HEK293 (cell line): ENCODE results near the gene ZDHHC8.

Source experiments
- YY1 ChIP-seq: fragments of 450-650 bp; formaldehyde crosslinking; IDR thresholded peaks from 2 replicates; pipeline ENCODE4 v1.5.1; 2018; ENCODE audit warnings: missing biosample characterization, missing genetic modification characterization
- ZNF239 ChIP-seq: fragments of 450-650 bp; formaldehyde crosslinking; IDR thresholded peaks from 2 replicates; pipeline ENCODE4 v1.5.1; 2016; ENCODE audit warnings: missing biosample characterization, missing genetic modification characterization
- ZNF24 ChIP-seq: fragments of 450-650 bp; formaldehyde crosslinking; IDR thresholded peaks from 2 replicates; pipeline ENCODE4 v1.5.1; 2016; ENCODE audit warnings: missing biosample characterization, missing genetic modification characterization
- ZNF292 ChIP-seq: fragments of 450-650 bp; formaldehyde crosslinking; IDR thresholded peaks from 2 replicates; pipeline ENCODE4 v1.5.1; 2016; ENCODE audit warnings: low read depth, missing biosample characterization, missing genetic modification characterization, borderline replicate concordance
- ZNF837 ChIP-seq: fragments of 450-650 bp; formaldehyde crosslinking; IDR thresholded peaks from 2 replicates; pipeline ENCODE4 v1.5.1; 2016; ENCODE audit warnings: missing biosample characterization, missing genetic modification characterization
- ZSCAN16 ChIP-seq: fragments of 450-650 bp; formaldehyde crosslinking; IDR thresholded peaks from 2 replicates; pipeline ENCODE4 v1.5.1; 2016; ENCODE audit warnings: missing biosample characterization, missing genetic modification characterization
- TF ChIP-seq, protein P1 (sequence below): fragments of 450-650 bp; formaldehyde crosslinking; IDR thresholded peaks from 2 replicates; pipeline ENCODE4 v1.5.1; 2016; ENCODE audit warnings: missing biosample characterization, missing genetic modification characterization, low read depth
- TF ChIP-seq, protein P2 (sequence below): fragments of 450-650 bp; formaldehyde crosslinking; IDR thresholded peaks from 2 replicates; pipeline ENCODE4 v1.5.1; 2016; ENCODE audit warnings: missing biosample characterization, missing genetic modification characterization
- TF ChIP-seq, protein P3 (sequence below): fragments of 450-650 bp; formaldehyde crosslinking; IDR thresholded peaks from 2 replicates; pipeline ENCODE4 v1.5.1; 2016; ENCODE audit warnings: missing biosample characterization, missing genetic modification characterization
- TF ChIP-seq, protein P4 (sequence below): fragments of 450-650 bp; formaldehyde crosslinking; IDR thresholded peaks from 2 replicates; pipeline ENCODE4 v1.5.1; 2016; ENCODE audit warnings: missing biosample characterization, missing genetic modification characterization
- TF ChIP-seq, protein P5 (sequence below): fragments of 450-650 bp; formaldehyde crosslinking; IDR thresholded peaks from 2 replicates; pipeline ENCODE4 v1.5.1; 2017; ENCODE audit warnings: missing biosample characterization, missing genetic modification characterization

DNA sequence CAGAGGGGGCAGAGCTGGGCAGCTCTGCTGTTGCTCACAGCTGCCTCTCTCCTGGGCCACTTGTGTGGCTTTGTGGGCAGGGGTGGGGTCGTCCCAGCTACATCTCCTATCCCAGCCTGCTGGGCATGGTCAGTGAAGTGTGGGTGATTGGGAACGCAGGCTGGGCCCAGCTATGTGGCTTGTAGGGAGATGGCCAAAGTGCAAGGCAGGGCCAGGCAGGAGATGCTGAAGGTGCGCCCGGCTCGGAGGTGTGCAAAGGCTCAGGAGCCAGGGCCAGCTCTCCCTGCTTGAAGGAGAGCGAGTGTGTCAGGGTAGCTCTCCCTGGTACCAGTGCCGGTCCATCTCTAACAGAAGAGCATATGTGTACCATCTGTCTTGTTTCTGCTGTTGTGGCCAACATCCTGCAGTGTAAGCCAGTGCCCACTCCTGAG is 24.1 kb upstream of the ZDHHC8 start:
- TF ChIP-seq YY1 (tag by site-specific recombination), result no peak
- no peak for TF ChIP-seq ZSCAN16 (tag by site-specific recombination)
- TF ChIP-seq, protein P1, sequence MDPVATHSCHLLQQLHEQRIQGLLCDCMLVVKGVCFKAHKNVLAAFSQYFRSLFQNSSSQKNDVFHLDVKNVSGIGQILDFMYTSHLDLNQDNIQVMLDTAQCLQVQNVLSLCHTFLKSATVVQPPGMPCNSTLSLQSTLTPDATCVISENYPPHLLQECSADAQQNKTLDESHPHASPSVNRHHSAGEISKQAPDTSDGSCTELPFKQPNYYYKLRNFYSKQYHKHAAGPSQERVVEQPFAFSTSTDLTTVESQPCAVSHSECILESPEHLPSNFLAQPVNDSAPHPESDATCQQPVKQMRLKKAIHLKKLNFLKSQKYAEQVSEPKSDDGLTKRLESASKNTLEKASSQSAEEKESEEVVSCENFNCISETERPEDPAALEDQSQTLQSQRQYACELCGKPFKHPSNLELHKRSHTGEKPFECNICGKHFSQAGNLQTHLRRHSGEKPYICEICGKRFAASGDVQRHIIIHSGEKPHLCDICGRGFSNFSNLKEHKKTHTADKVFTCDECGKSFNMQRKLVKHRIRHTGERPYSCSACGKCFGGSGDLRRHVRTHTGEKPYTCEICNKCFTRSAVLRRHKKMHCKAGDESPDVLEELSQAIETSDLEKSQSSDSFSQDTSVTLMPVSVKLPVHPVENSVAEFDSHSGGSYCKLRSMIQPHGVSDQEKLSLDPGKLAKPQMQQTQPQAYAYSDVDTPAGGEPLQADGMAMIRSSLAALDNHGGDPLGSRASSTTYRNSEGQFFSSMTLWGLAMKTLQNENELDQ, result no peak
- TF ChIP-seq ZNF239 (tag by site-specific recombination), result no peak
- TF ChIP-seq ZNF837 (tag by site-specific recombination), result no peak
- TF ChIP-seq, protein P2, sequence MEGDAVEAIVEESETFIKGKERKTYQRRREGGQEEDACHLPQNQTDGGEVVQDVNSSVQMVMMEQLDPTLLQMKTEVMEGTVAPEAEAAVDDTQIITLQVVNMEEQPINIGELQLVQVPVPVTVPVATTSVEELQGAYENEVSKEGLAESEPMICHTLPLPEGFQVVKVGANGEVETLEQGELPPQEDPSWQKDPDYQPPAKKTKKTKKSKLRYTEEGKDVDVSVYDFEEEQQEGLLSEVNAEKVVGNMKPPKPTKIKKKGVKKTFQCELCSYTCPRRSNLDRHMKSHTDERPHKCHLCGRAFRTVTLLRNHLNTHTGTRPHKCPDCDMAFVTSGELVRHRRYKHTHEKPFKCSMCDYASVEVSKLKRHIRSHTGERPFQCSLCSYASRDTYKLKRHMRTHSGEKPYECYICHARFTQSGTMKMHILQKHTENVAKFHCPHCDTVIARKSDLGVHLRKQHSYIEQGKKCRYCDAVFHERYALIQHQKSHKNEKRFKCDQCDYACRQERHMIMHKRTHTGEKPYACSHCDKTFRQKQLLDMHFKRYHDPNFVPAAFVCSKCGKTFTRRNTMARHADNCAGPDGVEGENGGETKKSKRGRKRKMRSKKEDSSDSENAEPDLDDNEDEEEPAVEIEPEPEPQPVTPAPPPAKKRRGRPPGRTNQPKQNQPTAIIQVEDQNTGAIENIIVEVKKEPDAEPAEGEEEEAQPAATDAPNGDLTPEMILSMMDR (tag by site-specific recombination), result no peak
- TF ChIP-seq, protein P3, sequence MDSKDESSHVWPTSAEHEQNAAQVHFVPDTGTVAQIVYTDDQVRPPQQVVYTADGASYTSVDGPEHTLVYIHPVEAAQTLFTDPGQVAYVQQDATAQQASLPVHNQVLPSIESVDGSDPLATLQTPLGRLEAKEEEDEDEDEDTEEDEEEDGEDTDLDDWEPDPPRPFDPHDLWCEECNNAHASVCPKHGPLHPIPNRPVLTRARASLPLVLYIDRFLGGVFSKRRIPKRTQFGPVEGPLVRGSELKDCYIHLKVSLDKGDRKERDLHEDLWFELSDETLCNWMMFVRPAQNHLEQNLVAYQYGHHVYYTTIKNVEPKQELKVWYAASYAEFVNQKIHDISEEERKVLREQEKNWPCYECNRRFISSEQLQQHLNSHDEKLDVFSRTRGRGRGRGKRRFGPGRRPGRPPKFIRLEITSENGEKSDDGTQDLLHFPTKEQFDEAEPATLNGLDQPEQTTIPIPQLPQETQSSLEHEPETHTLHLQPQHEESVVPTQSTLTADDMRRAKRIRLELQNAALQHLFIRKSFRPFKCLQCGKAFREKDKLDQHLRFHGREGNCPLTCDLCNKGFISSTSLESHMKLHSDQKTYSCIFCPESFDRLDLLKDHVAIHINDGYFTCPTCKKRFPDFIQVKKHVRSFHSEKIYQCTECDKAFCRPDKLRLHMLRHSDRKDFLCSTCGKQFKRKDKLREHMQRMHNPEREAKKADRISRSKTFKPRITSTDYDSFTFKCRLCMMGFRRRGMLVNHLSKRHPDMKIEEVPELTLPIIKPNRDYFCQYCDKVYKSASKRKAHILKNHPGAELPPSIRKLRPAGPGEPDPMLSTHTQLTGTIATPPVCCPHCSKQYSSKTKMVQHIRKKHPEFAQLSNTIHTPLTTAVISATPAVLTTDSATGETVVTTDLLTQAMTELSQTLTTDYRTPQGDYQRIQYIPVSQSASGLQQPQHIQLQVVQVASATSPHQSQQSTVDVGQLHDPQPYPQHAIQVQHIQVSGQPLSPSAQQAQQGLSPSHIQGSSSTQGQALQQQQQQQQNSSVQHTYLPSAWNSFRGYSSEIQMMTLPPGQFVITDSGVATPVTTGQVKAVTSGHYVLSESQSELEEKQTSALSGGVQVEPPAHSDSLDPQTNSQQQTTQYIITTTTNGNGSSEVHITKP (tag by site-specific recombination), result no peak
- no peak for TF ChIP-seq ZNF292 (tag by site-specific recombination)
- TF ChIP-seq, protein P4, sequence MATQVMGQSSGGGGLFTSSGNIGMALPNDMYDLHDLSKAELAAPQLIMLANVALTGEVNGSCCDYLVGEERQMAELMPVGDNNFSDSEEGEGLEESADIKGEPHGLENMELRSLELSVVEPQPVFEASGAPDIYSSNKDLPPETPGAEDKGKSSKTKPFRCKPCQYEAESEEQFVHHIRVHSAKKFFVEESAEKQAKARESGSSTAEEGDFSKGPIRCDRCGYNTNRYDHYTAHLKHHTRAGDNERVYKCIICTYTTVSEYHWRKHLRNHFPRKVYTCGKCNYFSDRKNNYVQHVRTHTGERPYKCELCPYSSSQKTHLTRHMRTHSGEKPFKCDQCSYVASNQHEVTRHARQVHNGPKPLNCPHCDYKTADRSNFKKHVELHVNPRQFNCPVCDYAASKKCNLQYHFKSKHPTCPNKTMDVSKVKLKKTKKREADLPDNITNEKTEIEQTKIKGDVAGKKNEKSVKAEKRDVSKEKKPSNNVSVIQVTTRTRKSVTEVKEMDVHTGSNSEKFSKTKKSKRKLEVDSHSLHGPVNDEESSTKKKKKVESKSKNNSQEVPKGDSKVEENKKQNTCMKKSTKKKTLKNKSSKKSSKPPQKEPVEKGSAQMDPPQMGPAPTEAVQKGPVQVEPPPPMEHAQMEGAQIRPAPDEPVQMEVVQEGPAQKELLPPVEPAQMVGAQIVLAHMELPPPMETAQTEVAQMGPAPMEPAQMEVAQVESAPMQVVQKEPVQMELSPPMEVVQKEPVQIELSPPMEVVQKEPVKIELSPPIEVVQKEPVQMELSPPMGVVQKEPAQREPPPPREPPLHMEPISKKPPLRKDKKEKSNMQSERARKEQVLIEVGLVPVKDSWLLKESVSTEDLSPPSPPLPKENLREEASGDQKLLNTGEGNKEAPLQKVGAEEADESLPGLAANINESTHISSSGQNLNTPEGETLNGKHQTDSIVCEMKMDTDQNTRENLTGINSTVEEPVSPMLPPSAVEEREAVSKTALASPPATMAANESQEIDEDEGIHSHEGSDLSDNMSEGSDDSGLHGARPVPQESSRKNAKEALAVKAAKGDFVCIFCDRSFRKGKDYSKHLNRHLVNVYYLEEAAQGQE (tag by site-specific recombination), result peak; percentile 18; the same call in 1 of the 2 replicates
- TF ChIP-seq, protein P5, sequence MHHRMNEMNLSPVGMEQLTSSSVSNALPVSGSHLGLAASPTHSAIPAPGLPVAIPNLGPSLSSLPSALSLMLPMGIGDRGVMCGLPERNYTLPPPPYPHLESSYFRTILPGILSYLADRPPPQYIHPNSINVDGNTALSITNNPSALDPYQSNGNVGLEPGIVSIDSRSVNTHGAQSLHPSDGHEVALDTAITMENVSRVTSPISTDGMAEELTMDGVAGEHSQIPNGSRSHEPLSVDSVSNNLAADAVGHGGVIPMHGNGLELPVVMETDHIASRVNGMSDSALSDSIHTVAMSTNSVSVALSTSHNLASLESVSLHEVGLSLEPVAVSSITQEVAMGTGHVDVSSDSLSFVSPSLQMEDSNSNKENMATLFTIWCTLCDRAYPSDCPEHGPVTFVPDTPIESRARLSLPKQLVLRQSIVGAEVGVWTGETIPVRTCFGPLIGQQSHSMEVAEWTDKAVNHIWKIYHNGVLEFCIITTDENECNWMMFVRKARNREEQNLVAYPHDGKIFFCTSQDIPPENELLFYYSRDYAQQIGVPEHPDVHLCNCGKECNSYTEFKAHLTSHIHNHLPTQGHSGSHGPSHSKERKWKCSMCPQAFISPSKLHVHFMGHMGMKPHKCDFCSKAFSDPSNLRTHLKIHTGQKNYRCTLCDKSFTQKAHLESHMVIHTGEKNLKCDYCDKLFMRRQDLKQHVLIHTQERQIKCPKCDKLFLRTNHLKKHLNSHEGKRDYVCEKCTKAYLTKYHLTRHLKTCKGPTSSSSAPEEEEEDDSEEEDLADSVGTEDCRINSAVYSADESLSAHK (tag by site-specific recombination), result no peak
- TF ChIP-seq ZNF24, result no peak
